HG02840 (cell line): ENCODE results near the gene COPS8.

Source experiments
- ATAC-seq: cut with Tn5 transposase; IDR thresholded peaks from one replicate; pipeline ENCODE4 v1.9.1; 2021; ENCODE audit warnings: mild to moderate bottlenecking, moderate library complexity, moderate number of reproducible peaks; ENCODE audit not compliant: unreplicated experiment, low FRiP score

The COPS8 gene

GRCh38 chr2:237129625-237130263 lies 44.1 kb downstream of the COPS8 start:
- no peak for ATAC-seq

GRCh38 chr2:237130562-237131421 lies 45.1 kb downstream of the COPS8 start:
- no peak for ATAC-seq

GRCh38 chr2:237131749-237132533 lies 46.3 kb downstream of the COPS8 start:
- ATAC-seq: no peak

GRCh38 chr2:237132799-237133198 lies 47.1 kb downstream of the COPS8 start:
- ATAC-seq: no peak

GRCh38 chr2:237134321-237135230 lies 48.9 kb downstream of the COPS8 start:
- ATAC-seq: no peak

GRCh38 chr2:237136824-237137223 lies 51.1 kb downstream of the COPS8 start:
- ATAC-seq: no peak

GRCh38 chr2:237137626-237138323 lies 52.1 kb downstream of the COPS8 start:
- no peak for ATAC-seq

- no peak for ATAC-seq
Measured at GRCh38 chr2:237139123-237139675, 53.5 kb downstream of the COPS8 start.

- no peak for ATAC-seq
Measured at GRCh38 chr2:237140689-237141285, 55.1 kb downstream of the COPS8 start.

- no peak for ATAC-seq
Measured at GRCh38 chr2:237141571-237142051, 55.9 kb downstream of the COPS8 start.

- no peak for ATAC-seq
Measured at GRCh38 chr2:237143118-237143517, 57.4 kb downstream of the COPS8 start.

- no peak for ATAC-seq
Measured at GRCh38 chr2:237143676-237144440, 58.2 kb downstream of the COPS8 start.

GRCh38 chr2:237144516-237144915 lies 58.8 kb downstream of the COPS8 start:
- ATAC-seq: no peak

GRCh38 chr2:237147317-237147716 lies 61.6 kb downstream of the COPS8 start:
- no peak for ATAC-seq

GRCh38 chr2:237148624-237149023 lies 62.9 kb downstream of the COPS8 start:
- ATAC-seq: no peak

GRCh38 chr2:237149425-237149824 lies 63.7 kb downstream of the COPS8 start:
- no peak for ATAC-seq
